HepG2 (cell line): ENCODE data around the gene FAM219A. TPM values are rescaled to one million over a fixed set of nuclear protein-coding genes. Genes with fewer than 3 reads are reported as not detected.

ENCODE experiments used
- ATAC-seq: fragments of 200-7000 bp; cut with Tn5 transposase; 3 replicates; pipeline ENCODE4 v1.9.1; 2020; ENCODE audit warnings: mild to moderate bottlenecking, moderate library complexity
- BruUV-seq: library from RNA; stranded (reverse); fragments of 400-500 nt; replicated peaks from 2 replicates; lab custom pipeline; 2021; lab: Mats Ljungman, UMichigan
- CTCF ChIA-PET: fragments of 300-600 bp; formaldehyde crosslinking; extraction: SDS; loops from one replicate; lab custom pipeline; 2021; ENCODE audit warnings: low total read pairs, inconsistent platforms, low intra/inter-chr PET ratio; lab: Yijun Ruan, JAX
- POLR2A ChIA-PET: fragments of 350-600 bp; sonication (Branson Sonifier 250); formaldehyde crosslinking; loops from one replicate; lab custom pipeline; 2020; ENCODE audit warnings: antibody characterized with exemption, inconsistent platforms; lab: Yijun Ruan, JAX
- DNase-seq: peaks from one replicate; pipeline ENCODE4 v3.0.0-alpha.2; 2015; ENCODE audit warnings: low spot score
- FAIRE-seq: peaks from 3 replicates; lab custom pipeline; 2011; peaks lifted over from hg19 to GRCh38; lab: Jason Lieb, UNC
- H2AFZ ChIP-seq: one replicate; pipeline ENCODE4 v1.6.1; 2011; ENCODE audit warnings: low read length, inconsistent platforms
- H3K27ac ChIP-seq: fragments of 300-600 bp; 3 replicates; pipeline ENCODE4 v1.8.0; 2011; ENCODE audit warnings: mixed run types, mild to moderate bottlenecking, mixed read lengths, low read length, inconsistent platforms; ENCODE audit not compliant: insufficient read depth; ENCODE audit errors: extremely low read length
- H3K27me3 ChIP-seq, 2 experiments: fragments of 200-600 bp in 1 of 2; 2 replicates in 1 of 2; 3 replicates in 1 of 2; pipeline versions ENCODE4 v1.6.0 to v1.8.0; 2011; ENCODE audit warnings: low read length in 2 of 2, mild to moderate bottlenecking in 2 of 2, moderate library complexity in 2 of 2, inconsistent platforms in 1 of 2; ENCODE audit not compliant: insufficient read depth in 2 of 2, control insufficient read depth in 1 of 2
- H3K36me3 ChIP-seq, 2 experiments: fragments of 200-600 bp in 1 of 2; replicated peaks in 1 of 2; 2 replicates in 1 of 2; 3 replicates in 1 of 2; pipeline versions ENCODE4 v1.5.1 to v1.8.0; 2011; ENCODE audit warnings: low read length in 2 of 2, inconsistent platforms in 1 of 2; ENCODE audit not compliant: insufficient read depth in 2 of 2, control insufficient read depth in 1 of 2
- H3K4me1 ChIP-seq: 2 replicates; pipeline ENCODE4 v1.5.1; 2012; ENCODE audit warnings: low read length, inconsistent platforms; ENCODE audit not compliant: insufficient read depth
- H3K4me2 ChIP-seq: 2 replicates; pipeline ENCODE4 v1.6.0; 2011; ENCODE audit warnings: low read depth, low read length, inconsistent platforms
- H3K4me3 ChIP-seq, 3 experiments: fragments of 200-600 bp in 1 of 3; sonication (generic), shearing (Covaris generic) in 1 of 3; replicated peaks in 1 of 3; 2 replicates each; pipeline ENCODE4 v1.5.1; 2011 to 2016; ENCODE audit warnings: low read length in 3 of 3, inconsistent platforms in 2 of 3, low read depth in 2 of 3, mild to moderate bottlenecking in 2 of 3, control low read depth in 1 of 3, mixed read lengths in 1 of 3; ENCODE audit not compliant: insufficient read depth in 1 of 3
- H3K79me2 ChIP-seq: one replicate; pipeline ENCODE4 v1.6.1; 2011; ENCODE audit warnings: low read length, inconsistent platforms; ENCODE audit not compliant: insufficient read depth
- H3K9ac ChIP-seq: 2 replicates; pipeline ENCODE4 v1.6.0; 2011; ENCODE audit warnings: mild to moderate bottlenecking, low read depth, low read length, inconsistent platforms; ENCODE audit not compliant: insufficient read depth
- H3K9me3 ChIP-seq: 2 replicates; pipeline ENCODE4 v1.5.1; 2012; ENCODE audit warnings: mild to moderate bottlenecking, low read length
- H4K20me1 ChIP-seq: 2 replicates; pipeline ENCODE4 v1.6.0; 2011; ENCODE audit warnings: inconsistent platforms, mild to moderate bottlenecking, low read length, moderate library complexity; ENCODE audit not compliant: insufficient read depth
- FOXK1 ChIP-seq: sonication (generic); formaldehyde crosslinking; IDR thresholded peaks from 2 replicates; pipeline ENCODE4 v1.4.0; 2020; ENCODE audit warnings: low read depth, missing genetic modification reagents, borderline replicate concordance
- HOXD1 ChIP-seq: sonication (generic); formaldehyde crosslinking; IDR thresholded peaks from 2 replicates; pipeline ENCODE4 v1.5.0; 2020; ENCODE audit warnings: missing genetic modification reagents
- TSC22D2 ChIP-seq: sonication (generic); formaldehyde crosslinking; IDR thresholded peaks from 2 replicates; pipeline ENCODE4 v1.5.1; 2020; ENCODE audit warnings: missing genetic modification reagents, mild to moderate bottlenecking, borderline replicate concordance
- ZBTB20 ChIP-seq: sonication (generic); formaldehyde crosslinking; IDR thresholded peaks from 2 replicates; pipeline ENCODE4 v1.8.1; 2023; ENCODE audit warnings: missing genetic modification reagents, low read depth, mild to moderate bottlenecking, borderline replicate concordance
- ZNF567 ChIP-seq: sonication (generic); formaldehyde crosslinking; IDR thresholded peaks from 2 replicates; pipeline ENCODE4 v1.8.1; 2023; ENCODE audit warnings: mild to moderate bottlenecking, missing genetic modification reagents, borderline replicate concordance
- ZNF792 ChIP-seq: IDR thresholded peaks from 2 replicates; pipeline ENCODE4 v1.6.1; 2016
- ZSCAN25 ChIP-seq: sonication (generic); formaldehyde crosslinking; IDR thresholded peaks from 2 replicates; pipeline ENCODE4 v1.8.0; 2022; ENCODE audit warnings: mild to moderate bottlenecking, missing genetic modification reagents
- WGBS: methylation state at CpG from one replicate; pipeline ENCODE4 v1.1.6; 2017; ENCODE audit warnings: low lambda C conversion rate; 5-methylcytosine and 5-hydroxymethylcytosine counted together
- in situ Hi-C: cut with HindIII; loops from 2 replicates; pipeline ENCODE4 v1.10.0; 2017; ENCODE audit warnings: low pct_unique_long_range_greater_than_20kb; ENCODE audit not compliant: extremely low pct_ligation_motif_present
- intact Hi-C: fragments of 100-400 bp; cut with micrococcal nuclease; formaldehyde crosslinking; loops from one replicate; pipeline ENCODE4 v1.10.0; 2022; ENCODE audit not compliant: unreplicated experiment
- polyA plus RNA-seq, 8 experiments: library from polyadenylated mRNA; depleted of rRNA in 3 of 8; stranded (reverse) in 7 of 8; unstranded in 1 of 8; fragments of >200 nt; fragmentation: Illumina TruSeq in 4 of 8; extraction: Trizol in 4 of 8; gene quantifications; 2 replicates each; pipeline versions ENCODE4 v1.2.1 to v1.2.3, GENCODE V29; 2011 to 2016; ENCODE audit warnings: low read depth in 4 of 8, missing spikeins in 1 of 8, mixed read lengths in 1 of 8; ENCODE audit not compliant: insufficient read depth in 1 of 8
- total RNA-seq, 5 experiments: library from RNA; depleted of rRNA; stranded (reverse); fragments of >200 nt; fragmentation: Illumina TruSeq; extraction: Trizol; gene quantifications; 2 replicates each; pipeline ENCODE4 v1.2.3, GENCODE V29; 2016; ENCODE audit warnings: low read depth in 1 of 5
- TF ChIP-seq, protein P1 (sequence below): sonication (generic); formaldehyde crosslinking; IDR thresholded peaks from 2 replicates; pipeline ENCODE4 v1.5.0; 2020; ENCODE audit warnings: mild to moderate bottlenecking, missing genetic modification reagents, moderate library complexity
- TF ChIP-seq, protein P2 (sequence below): sonication (generic); formaldehyde crosslinking; IDR thresholded peaks from 2 replicates; pipeline ENCODE4 v1.8.0; 2022; ENCODE audit warnings: mild to moderate bottlenecking, missing genetic modification reagents
- TF ChIP-seq, protein P3 (sequence below): sonication (generic); formaldehyde crosslinking; IDR thresholded peaks from 2 replicates; pipeline ENCODE4 v1.4.0; 2020; ENCODE audit warnings: mild to moderate bottlenecking, missing genetic modification reagents

Gene FAM219A
- total and polyA plus RNA-seq, 2 of the 13 experiments (the other 11 are each of a cell fraction or from before 2014, with no cell fraction given), result 3.9 to 6.4 TPM

DNA sequence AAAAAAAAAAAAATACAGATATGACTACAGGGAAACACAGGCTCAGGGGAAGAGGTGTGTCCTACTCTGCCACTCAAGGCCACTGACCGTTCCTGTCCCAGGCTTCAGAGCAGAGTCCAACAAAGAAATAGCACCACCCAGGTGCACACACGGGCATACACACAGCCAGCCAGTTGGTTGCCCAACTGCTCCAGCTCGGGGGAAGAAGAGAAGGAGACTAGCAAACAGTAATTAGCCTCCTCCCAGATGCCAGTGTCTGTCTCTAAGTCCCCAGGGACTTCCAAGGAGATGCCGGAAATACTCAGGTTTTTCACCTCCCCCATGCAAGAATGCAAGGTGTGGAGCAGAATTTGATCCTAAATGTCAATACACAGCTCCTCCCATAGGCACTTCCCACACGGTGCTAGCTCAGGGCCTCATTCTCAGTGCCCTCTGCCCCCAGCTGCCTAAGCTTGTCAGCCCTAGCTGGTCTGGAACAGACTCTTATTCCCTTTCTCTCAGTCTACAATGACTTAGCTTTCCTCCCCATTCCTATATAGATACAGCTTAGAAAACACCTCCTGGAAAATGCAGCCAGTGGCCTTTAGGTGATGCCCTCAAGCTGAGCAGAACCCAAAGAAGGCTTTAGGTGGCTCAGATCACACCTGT is 83.3 kb downstream of the FAM219A start (continued):
- TF ChIP-seq HOXD1 (CRISPR knock-in tag) (no peak), ZSCAN25 (CRISPR knock-in tag) (no peak; the same call in 1 of the 2 replicates), ZBTB20 (CRISPR knock-in tag) (no peak; the same call in 1 of the 2 replicates), ZNF792 (CRISPR knock-in tag) (no peak; the same call in 1 of the 2 replicates), TSC22D2 (CRISPR knock-in tag) (no peak)
- TF ChIP-seq, protein P1, sequence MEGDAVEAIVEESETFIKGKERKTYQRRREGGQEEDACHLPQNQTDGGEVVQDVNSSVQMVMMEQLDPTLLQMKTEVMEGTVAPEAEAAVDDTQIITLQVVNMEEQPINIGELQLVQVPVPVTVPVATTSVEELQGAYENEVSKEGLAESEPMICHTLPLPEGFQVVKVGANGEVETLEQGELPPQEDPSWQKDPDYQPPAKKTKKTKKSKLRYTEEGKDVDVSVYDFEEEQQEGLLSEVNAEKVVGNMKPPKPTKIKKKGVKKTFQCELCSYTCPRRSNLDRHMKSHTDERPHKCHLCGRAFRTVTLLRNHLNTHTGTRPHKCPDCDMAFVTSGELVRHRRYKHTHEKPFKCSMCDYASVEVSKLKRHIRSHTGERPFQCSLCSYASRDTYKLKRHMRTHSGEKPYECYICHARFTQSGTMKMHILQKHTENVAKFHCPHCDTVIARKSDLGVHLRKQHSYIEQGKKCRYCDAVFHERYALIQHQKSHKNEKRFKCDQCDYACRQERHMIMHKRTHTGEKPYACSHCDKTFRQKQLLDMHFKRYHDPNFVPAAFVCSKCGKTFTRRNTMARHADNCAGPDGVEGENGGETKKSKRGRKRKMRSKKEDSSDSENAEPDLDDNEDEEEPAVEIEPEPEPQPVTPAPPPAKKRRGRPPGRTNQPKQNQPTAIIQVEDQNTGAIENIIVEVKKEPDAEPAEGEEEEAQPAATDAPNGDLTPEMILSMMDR, result peak; percentile 64
- TF ChIP-seq, protein P2, sequence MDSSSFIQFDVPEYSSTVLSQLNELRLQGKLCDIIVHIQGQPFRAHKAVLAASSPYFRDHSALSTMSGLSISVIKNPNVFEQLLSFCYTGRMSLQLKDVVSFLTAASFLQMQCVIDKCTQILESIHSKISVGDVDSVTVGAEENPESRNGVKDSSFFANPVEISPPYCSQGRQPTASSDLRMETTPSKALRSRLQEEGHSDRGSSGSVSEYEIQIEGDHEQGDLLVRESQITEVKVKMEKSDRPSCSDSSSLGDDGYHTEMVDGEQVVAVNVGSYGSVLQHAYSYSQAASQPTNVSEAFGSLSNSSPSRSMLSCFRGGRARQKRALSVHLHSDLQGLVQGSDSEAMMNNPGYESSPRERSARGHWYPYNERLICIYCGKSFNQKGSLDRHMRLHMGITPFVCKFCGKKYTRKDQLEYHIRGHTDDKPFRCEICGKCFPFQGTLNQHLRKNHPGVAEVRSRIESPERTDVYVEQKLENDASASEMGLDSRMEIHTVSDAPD (CRISPR knock-in tag), result no peak; the same call in 1 of the 2 replicates

DNA sequence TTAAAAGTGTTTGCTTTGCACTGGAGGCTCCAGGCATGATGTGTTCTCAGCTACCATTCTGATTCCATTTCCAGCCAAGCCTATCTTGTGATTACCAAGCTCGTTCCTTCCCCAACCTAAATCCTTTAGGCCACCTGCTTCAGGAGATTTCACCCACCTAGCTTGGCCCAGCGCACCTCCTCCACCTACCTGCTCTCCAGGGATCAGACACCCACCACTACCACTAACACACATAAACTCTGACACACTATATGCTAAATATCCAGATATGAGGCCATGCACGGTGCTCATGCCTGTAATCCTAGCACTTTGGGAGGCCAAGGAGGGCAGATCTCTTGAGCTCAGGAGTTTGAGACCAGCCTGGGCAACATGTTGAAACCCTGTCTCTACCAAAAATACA is 84.0 kb downstream of the FAM219A start:
- intact Hi-C loops, result no loop called here
- Histone ChIP-seq H2AFZ (no peak overlapping the region), H3K9ac (peak overlapping the region; percentile 54)
- no TSS peak for BruUV-seq
- 0 out of 2 replicates have a peak, but pooled peaks have one; percentile 3 for TF ChIP-seq FOXK1
- TF ChIP-seq, protein P3, sequence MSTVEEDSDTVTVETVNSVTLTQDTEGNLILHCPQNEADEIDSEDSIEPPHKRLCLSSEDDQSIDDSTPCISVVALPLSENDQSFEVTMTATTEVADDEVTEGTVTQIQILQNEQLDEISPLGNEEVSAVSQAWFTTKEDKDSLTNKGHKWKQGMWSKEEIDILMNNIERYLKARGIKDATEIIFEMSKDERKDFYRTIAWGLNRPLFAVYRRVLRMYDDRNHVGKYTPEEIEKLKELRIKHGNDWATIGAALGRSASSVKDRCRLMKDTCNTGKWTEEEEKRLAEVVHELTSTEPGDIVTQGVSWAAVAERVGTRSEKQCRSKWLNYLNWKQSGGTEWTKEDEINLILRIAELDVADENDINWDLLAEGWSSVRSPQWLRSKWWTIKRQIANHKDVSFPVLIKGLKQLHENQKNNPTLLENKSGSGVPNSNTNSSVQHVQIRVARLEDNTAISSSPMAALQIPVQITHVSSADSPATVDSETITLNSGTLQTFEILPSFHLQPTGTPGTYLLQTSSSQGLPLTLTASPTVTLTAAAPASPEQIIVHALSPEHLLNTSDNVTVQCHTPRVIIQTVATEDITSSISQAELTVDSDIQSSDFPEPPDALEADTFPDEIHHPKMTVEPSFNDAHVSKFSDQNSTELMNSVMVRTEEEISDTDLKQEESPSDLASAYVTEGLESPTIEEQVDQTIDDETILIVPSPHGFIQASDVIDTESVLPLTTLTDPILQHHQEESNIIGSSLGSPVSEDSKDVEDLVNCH (CRISPR knock-in tag), result no peak
- TF ChIP-seq ZNF567 (CRISPR knock-in tag), result no peak
- TF ChIP-seq, all 625 proteins: peak for 1
- Histone ChIP-seq H3K9me3 (no peaks in the 10 kb centered on the region), H3K4me2 (peak overlapping the region; percentile 99), H4K20me1 (no peaks in the 10 kb centered on the region), H3K36me3 (peaks cover 21 to 31% of the 10 kb centered on the region in 2 experiments), H3K27me3 (no peaks in the 10 kb centered on the region; a peak in 1 of 5 replicates), H3K27ac (peak overlapping the region; percentile 85), H3K79me2 (peaks cover 22% of the 10 kb centered on the region), H3K4me3 (peak overlapping the region in 2 of 3 experiments; percentile 18 to 79; a peak in 2 of 6 replicates), H3K4me1 (peaks cover 39% of the 10 kb centered on the region)
- no peak for ATAC-seq
- DNase-seq, result no peak
- no peak for FAIRE-seq
- in situ Hi-C loops, result no loop called here
- POLR2A ChIA-PET, result interaction anchor here (0.8 to 9.2 kb wide), 8 partner anchors 9 to 195 kb away, joined by 3 to 162 read pairs (median 14); partner anchors contain the start of gene UBAP1
- WGBS, result 68% methylated on average over 3 of the region's 3 CpGs
- CTCF ChIA-PET, result interaction anchor here (7.2 kb wide), 1 partner anchor 42 kb away, joined by 143 read pairs; the partner anchor contains the start of genes KIF24 and NUDT2
